ENCODE measurements around the gene KRT38.

Gene KRT38

DNA sequence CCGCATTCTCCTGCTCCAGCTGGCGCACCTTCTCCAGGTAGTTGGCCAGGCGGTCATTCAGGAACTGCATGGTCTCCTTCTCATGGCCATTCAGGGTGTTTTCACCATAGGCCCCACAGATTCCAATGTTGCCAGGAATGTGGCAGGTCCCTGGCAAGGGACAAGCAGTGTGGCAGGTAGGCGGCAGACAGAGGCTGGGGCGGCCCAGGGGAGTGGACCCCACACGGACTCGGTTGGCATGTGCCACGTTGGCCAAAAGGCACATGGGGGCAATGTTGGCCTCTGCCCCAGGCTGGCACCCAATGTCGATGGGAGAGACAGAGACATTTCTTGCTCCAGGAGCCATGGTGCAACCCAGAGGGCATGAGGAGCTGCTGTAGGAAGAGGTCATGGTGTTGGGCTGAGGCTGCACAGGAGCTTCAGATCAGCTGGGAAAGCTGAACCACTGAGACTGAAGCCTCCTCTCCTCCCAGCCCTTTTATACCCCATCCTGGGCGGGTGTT, at the start of gene KRT38:
Gene KRT38, minus strand, starts transcription at position 453 of the 503 bp plus-strand sequence. Its CDS starts 62 bp downstream, at position 391.
- no peak for DNase-seq

DNA sequence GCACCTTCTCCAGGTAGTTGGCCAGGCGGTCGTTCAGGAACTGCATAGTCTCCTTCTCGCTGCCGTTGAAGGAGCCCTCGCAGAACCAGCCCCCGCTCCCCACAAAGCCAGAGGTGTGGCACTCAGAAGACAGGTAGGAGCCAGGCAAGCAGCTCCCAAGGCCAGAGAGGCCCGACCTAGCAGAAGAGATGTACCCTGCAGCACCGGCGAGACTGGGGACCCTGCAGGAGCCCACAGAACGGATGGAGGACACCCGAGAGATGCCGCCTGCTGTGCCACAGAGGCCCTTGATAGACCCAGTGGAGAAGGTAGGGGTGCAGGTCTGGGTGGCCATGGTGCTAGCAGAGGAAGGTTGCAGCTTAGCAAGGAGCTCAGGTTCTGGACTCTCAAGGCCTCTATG, 48.7 kb upstream of the KRT38 start, which contains the start of gene KRT36:
Gene KRT36, minus strand, starts transcription at position 380 of the 400 bp plus-strand sequence. Its CDS starts 46 bp downstream, at position 334.
- no peak for DNase-seq

DNA sequence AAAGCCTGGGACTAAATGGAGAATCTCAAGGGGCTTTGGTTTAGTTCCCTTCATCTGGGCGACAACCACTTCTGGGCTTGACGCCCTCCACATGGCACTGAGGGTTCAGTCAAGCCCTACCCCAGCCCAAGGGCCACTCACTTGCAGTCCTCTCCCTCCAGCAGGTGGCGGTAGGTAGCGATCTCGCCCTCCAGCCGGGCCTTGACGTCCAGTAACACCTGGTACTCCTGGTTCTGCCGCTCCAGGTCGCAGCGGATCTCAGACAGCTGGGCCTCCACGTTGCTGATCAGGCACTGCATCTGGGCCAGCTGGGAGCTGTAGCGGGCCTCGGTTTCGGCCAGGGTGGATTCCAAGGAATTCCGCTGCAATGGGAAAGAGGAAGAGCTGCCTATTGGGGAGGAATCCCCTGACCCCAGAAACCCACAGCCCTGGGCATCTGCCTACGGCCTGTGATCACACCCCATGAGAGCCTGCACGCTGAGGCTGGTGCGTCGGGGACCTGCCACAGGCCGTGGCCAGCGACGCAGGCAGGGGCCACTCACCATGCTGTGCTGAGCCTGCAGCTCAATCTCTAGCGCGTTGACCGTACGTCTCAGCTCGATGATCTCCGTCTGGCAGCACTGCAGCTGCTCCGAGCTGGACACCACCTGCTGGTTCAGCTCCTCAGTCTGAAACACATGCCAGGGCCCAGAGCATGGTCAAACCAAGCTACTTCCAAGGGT, 46.2 kb upstream of the KRT38 start:
- DNase-seq = peak; percentile 15

DNA sequence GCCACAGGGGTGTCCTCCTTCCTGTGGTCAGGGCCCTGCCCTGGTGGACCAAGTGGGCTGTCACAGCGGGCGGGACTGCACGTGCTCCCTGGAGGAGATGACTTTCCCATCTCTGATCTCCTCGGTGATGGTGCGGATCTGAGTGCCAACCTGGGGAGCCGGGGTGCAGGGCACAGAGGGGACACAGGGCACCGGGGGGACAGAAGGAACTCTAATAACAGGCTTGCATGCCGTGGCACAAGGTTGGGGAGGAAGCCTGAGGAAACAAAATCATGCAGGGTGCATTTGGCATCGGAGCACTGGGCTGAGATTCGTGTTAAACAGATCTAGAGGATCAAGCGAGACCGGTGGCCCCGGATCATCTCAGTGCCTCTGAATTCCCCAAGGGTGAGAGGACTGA, 45.5 kb upstream of the KRT38 start:
- DNase-seq = no peak

DNA sequence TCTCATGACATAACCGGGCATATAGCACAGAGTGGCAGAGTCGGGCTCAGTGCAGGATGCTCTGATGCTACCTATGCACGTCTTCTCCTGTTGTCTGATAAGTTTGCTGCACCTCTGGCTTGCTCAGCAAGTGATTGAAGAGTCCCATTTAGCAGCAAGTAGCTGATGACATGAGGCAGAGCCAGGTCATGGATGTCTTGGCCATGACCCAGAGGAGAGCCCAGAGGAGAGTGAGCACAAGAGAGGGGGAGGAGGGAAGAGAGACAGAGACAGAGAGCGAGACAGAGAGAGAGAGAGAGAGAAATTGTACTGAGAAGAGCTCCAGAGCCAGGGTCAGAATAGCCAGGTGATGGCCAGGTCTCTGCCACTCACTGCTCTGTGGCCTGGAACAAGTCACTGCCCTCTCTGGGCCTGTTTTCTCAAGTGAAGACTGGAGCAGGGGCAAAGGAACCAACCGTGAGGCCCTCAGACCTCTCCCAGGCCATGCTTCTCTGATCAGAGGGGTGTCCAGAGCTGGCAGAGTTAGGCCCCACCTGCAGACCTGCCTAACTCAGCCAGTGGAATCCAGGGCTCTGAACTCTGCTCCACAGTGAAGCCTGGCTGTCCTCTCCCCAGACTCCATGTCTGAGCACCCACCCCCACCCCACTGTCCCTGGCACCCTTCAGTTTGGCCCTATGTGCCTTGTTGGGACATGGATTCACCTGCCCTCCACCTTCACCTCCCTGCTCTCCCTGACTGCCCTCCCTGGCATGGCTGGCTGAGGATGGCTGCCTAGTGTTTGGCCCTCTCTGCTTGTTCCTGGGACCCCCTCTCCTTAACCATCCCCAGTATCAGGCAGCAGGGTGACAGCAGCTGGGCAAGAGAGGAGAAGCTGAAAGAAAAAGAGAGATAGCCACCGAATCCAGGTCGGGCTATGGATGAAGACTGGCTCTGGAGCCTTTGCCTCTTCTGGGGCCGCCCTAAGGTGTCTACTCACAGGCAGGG, 44.4 kb upstream of the KRT38 start:
- DNase-seq = no peak

DNA sequence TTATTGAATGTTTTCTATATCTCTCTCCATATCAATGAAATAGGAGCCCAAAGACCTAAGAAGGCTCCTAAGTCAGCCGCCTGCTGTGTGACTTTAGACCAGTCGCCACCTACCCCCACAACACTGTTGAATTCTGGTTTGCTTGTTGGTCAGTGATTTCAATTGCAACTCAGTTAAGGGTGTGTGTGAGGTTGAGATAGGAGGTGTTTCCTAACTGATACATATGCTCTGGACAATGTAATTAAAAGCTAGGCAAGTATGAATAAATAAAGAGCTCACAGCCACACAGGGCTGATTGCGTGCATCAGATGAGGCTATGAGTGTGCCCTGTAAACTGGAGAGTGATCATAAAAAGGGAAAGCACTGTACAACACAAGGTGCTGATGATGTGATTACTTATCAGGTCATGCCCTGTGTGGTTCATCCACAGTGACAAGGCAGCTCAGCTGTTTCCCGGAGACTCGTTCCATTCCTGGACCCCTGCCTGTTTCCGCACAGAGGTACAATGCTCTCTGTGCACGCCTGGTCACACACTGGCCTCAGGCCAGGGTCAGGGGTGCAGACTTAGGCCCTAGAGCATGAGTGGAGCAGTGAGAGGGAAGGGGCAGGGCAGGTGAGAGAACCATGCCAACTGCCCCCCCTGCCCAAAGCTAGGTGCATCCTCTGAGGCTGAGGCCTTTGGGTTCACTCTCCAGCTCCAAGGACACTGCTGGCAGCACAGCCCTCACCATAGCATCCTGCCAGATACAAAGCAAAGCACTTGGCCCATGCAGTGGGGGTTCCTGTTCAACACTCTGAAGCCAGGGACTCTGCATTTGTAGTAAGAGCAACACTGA, 43.4 kb upstream of the KRT38 start:
- no peak for DNase-seq

DNA sequence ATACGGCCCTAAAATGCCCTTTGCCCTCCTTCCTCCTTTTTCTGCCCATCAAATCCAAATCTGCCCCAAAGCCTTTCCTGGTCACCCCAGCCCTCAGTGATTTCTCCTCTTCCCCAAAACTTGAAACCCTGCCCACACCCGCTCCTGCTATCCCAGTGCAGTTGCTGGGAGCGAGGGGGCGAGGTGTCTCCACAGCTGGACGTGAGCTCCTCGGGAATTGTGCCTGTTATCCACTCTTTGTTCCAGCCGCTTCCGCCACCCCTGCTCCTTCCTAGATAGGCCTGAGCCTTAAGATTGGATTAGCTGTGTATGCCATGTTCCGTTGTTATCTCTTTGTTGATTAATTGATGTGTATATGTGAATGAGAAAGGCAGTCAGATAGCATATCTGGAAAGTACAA, 42.7 kb upstream of the KRT38 start:
- no peak for DNase-seq

DNA sequence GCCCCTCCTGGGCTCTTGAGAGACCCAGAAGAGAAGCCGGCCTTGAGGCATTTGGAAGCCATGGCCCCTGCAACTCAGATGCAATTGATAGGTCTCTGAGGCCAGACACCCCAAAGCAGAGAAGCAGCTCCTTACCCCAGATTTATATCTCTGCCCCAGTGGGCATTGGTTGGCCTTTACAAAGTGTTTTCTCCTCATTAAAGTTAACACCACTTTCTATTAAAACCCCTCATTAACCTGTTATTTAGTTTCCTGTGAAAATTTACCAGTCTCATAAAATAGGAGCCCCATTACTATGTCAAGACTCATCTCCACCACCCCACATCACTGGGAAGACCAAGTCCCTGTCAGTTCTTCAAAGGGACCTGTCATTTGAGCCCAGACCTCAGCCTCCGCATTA, 40.3 kb upstream of the KRT38 start, which contains the start of gene KRT35:
Gene KRT35, minus strand, starts transcription at position 116 of the 400 bp plus-strand sequence. Its CDS starts 54 bp downstream, at position 62.
- DNase-seq = no peak

DNA sequence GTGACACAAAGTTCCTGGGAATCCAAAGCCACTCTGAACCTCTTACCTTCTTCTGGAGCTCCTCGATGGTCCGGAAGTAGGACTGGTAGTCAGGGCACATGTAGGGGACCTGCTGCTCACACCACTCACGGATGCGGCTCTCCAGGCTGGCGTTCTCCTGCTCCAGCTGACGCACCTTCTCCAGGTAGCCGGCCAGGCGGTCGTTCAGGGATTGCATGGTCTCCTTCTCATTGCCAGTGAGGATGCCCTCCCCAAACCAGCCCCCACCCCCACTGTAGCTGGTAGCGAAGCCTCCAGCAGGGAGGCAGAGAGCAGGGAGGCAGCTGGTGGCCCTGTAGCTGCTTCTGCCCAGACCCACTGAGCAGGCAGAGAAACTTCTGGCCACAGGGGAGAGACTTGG, 39.8 kb upstream of the KRT38 start:
- no peak for DNase-seq

DNA sequence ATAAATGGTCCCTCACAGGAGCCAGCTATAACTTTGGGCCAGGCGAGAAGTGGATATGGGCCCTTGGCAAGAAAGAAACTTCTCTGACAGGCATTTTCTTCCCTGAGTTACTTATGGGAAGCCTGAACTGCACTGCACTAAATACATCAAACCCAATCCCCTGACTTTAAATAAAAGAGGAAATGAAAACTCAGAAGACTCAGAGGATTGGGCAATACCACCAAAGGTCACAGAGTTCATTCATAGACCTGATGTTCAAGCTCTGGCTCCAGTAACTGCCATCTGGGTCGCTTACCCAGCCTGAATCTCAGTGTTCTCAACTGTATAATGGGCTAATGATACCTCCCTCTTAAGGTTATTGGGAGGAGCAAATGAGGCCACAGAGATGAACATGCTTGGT, 39.4 kb upstream of the KRT38 start:
- no peak for DNase-seq

DNA sequence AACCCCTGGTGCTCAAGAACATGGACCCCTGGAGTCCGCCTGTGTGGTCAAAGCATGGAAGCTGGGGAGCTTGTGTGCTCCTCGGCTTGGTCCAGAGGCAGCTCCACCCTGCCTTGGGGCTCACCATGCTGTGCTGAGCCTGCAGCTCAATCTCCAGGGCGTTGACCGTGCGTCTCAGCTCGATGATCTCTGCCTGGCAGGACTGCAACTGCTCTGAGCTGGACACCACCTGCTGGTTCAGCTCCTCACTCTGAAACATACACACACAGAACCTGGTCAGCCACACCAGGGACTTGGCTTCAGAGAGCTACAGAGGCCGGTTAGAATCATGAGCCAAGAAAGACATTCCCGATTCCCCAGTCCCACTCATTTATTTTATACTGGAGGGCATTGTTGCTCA, 37.5 kb upstream of the KRT38 start:
- DNase-seq = no peak

DNA sequence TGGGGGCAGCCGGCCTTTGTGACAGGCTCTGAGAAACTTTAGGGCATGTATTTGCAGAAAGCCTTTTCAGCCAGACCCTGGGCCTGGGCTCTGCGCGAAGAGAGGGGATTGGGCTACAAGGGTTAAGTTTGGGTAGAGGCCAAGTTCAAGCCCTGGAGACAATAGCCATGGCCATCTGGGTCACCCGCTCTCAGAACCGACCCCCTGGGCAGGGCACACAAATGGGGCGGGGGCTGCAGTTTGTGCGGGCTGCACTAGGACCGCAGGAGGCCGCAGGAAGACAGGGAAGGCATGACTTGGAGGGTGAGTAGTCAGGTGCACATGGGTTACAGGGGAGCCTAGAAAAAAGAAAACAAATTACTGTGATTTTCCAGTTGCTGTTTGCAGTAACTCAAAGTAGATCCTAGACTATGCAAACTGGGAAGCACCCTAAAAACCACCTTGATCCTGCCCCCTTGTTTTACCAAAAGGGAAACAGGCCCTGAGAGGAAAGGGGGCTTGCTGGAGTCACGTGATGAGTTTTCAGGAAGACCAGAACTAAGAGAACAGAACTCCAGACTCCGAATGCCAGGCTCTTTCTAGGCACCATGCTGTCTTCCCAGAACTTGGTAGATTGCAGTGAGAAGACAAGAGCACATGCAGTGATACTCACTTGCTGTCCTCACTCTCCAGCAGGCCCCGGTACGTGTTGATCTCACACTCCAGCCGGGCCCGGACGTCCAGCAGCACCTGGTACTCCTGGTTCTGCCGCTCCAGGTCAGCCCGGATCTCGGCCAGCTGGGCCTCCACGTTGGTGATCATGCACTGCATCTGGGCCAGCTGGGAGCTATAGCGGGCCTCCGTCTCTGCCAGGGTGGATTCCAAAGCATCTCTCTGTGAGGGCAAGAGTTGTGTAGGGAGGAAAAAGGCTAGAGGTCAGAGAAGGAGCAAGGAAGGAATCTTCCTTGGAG, 36.4 kb upstream of the KRT38 start:
- DNase-seq = no peak

DNA sequence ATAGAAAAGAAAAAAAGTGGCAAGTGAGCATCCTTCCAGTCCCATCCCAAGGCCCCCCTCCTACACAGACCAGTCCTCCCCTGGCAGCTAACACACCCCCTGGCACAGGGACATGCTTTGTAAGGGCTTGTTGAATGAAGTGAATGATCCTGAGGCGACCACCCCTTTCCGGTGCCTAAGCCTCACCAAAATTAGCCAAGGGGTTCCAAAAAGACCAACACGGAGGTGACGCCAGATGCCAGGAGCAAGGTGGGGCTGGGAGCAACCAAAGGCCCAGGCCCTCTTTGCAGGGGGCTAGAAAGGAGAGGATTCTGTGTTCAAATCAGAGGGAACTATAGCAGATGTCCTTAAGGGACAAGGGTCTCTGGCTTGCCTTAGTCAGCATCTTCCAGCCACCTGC, 34.6 kb upstream of the KRT38 start:
- DNase-seq = no peak

DNA sequence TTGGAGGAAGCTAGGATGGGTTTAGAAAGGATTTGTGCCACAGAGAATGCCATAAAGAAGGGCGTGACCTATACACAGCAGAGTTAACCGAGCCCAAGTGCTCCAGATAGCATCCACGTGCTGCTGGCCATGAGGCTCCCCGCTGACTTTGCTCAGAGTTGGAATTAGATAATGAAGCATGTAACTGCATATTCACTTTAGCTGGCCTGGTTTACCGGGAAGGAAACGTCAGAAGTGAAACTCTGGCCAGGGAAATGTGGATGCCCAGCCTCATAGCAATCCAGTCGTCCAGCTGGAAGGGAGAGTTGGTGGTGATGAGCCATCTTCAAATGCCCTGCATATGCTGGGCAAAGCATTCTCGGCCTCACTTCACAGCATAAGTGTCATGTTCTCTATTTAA, 34.1 kb upstream of the KRT38 start:
- DNase-seq = no peak

DNA sequence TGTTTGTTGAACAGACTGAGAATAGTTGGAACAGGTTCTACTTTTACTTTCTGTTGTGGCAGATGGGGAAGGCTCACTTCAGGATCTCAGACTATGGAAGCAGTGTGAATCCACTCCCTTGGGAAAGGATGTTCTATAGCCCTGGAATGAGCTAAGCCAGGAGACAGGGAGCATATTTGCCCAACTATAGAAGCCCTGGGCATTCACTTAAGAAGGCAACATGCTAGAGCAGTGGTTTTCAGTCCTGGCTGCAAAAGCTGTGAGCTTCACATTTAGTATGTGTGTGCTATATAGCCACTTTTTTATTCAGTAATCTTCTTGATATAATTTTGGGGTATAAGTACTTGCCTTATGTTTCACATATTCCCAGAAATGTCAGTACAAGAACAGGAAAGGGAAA, 27.6 kb upstream of the KRT38 start:
- no peak for DNase-seq

DNA sequence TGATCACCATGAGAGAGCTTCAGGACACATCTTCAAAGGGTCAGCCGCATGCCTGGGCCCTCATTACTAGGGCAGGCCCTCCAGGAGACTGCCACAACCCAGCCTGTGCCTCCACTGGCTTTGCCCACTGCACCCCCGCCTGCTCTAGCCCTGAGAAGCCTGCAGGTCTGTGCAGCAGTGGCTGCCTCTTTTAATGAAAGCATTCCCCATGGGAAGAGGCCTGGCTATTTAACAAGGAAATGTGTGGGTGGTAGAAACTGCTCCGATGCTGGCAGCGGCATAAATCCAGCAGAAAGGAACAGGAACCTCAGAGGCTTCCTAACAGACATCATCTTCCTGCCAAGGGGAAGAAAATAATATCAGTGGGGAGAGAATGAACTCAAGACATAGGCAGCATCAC, 26.8 kb upstream of the KRT38 start:
- DNase-seq = no peak

DNA sequence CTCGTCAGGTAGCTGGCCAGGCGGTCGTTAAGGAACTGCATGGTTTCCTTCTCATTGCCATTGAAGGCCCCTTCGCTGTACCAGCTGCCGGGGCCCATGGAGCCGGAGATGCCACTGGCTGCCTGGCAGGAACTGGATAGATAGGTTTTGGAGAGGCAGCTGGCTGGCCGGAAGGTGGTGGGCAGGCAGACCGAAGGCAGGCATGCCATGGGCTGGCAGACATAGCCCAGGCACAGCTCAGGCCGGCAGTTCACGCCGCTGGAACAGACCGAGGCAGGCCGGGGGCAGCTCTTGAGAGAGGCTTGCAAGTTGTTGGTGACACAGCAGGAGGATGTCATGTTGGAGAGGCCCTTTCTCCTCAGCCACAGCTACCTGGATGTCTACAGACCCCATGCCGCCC, 26.2 kb upstream of the KRT38 start, which contains the start of gene KRT32:
Gene KRT32, minus strand, starts transcription at position 399 of the 400 bp plus-strand sequence. Its CDS starts 61 bp downstream, at position 338.
- DNase-seq = no peak

DNA sequence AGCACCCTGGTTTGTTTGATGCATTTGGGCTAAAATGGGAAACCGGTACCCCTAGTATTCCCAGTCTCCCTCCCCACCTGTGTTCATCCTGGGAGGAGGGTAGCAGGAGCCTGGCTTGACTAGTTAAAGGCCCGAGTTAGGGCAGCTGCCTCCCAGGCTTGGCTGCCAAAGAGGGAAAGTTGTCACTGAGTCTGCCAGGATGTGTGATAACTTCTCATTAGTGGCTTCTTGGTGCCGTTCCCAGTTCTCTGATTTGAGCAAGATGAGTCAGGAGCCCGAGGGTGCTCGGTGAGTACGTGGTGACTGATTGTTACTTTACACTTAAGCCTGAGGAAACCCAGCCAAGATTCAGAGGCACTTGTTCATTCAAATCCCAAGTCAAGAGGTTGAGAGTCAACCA, 23.9 kb upstream of the KRT38 start:
- DNase-seq = no peak

DNA sequence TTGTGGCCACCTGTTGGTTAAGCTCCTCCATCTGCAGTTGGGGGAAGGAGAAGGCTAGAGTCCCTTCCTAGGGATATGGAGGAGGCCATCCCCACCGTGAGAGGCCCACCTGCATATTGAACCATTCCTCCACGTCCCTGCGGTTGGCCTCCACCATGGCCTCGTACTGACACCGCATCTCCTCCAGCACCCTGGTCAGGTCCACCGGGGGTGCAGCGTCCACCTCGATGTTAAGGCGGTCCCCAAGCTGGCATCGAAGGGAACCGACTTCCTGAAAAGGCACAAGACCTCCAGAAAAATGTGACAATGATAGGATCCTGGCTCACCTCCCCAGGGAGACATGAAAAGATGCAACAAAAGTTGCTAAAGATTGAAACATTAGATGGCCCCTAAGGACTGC, 23.4 kb upstream of the KRT38 start:
- DNase-seq = no peak

DNA sequence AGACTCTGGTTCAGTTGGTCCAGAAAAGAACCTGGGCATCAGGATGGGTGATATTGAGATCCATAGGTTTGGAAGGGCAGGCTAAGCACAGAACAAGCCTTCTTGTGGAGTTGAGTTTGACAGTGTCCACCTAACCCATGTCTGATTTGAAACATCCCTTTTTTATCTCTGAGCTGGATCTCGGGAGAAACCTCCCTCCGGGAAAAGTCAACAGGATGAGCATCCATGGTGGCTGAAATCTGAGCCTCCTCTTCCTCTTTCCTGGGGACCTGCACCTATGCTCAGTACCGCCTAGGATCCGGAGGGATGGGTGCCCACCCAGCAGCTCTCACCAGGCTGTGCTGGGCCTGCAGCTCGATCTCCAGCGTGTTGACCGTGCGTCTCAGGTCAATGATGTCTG, 23.0 kb upstream of the KRT38 start:
- DNase-seq = no peak

DNA sequence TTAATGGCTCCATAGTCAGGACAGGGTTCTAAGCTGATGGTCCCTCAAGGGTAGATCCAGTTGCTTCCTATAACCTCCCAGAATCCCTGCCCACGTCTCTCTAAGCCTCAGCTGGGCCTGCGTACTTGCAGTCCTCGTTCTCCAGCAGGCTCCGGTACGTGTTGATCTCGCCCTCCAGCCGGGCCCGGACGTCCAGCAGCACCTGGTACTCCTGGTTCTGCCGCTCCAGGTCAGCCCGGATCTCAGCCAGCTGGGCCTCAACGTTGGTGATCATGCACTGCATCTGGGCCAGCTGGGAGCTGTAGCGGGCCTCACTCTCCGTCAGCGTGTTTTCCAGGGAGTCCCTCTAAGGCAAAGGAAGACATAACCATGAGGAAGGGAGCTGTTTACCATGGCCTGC, 21.9 kb upstream of the KRT38 start:
- DNase-seq = no peak
